Cardiac muscle cell (in vitro differentiated cells and primary cell): ENCODE results near the gene MAP3K6. TPM values are rescaled to one million over a fixed set of nuclear protein-coding genes. Genes with fewer than 3 reads are reported as not detected.
A peak's percentile ranks its signal among the peaks of the same experiment; 100 is the strongest.

Source experiments
- DNase-seq, 2 donors: peaks; one replicate each; pipeline versions ENCODE4 v3.0.0 to v3.0.0-alpha.2; 2010 to 2017; ENCODE audit warnings: low read depth in 1 of 2, low spot score in 1 of 2
- H3K27ac ChIP-seq: fragments of 200-600 bp; sonication (generic); 2 replicates; pipeline ENCODE4 v1.5.1; 2016
- H3K27me3 ChIP-seq: fragments of 200-600 bp; sonication (generic); 2 replicates; pipeline ENCODE4 v1.6.0; 2016; ENCODE audit warnings: control low read depth
- H3K36me3 ChIP-seq: fragments of 200-600 bp; sonication (generic); 2 replicates; pipeline ENCODE4 v1.5.1; 2016; ENCODE audit warnings: control low read depth
- H3K4me1 ChIP-seq: fragments of 200-600 bp; sonication (generic); 2 replicates; pipeline ENCODE4 v1.8.1; 2017; ENCODE audit warnings: low read depth, mild to moderate bottlenecking, mixed run types
- H3K4me3 ChIP-seq: fragments of 200-600 bp; sonication (generic); 2 replicates; pipeline ENCODE4 v1.5.1; 2016; ENCODE audit warnings: mild to moderate bottlenecking
- H3K9me3 ChIP-seq: fragments of 200-600 bp; sonication (generic); 2 replicates; pipeline ENCODE4 v1.5.1; 2017; ENCODE audit warnings: low read depth, mild to moderate bottlenecking, control low read depth
- polyA plus RNA-seq: library from polyadenylated mRNA; unstranded; fragments of >200 nt; fragmentation: Nextera tagmentation; extraction: Ambion mirVana; gene quantifications from 2 replicates; pipeline ENCODE4 v1.2.1, GENCODE V29; 2016
- total RNA-seq: library from RNA; depleted of rRNA; stranded (reverse); fragments of >200 nt; gene quantifications from 2 replicates; pipeline ENCODE4 v1.2.3, GENCODE V29; 2016
- TF ChIP-seq, protein P1 (sequence below): IDR thresholded peaks from 2 replicates; pipeline ENCODE4 v1.5.1; 2012; ENCODE audit warnings: low read depth, mild to moderate bottlenecking, low read length

MAP3K6 gene
- total and polyA plus RNA-seq, 2 experiments from 2014 or later: 13.6 to 17.8 TPM

DNA sequence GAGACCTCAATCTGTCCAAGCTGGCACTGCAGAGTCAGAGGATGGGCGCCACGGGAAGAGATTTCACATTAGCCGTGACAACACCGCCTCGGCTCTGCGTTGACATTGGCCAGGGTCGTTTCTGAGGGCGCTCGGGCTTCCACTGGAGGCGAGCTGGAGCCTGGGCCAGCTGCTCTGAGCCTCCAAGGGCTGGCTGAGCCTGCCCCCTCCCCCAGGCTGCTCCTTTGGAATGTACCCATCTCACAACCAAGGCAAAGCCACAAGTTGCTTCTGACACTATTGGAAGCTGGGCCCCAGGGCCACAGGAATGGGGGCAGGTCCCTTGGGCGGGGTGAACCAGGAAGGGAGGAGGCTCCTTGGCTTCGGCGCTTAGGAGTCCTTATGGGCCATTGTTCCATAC is 38.3 kb upstream of the MAP3K6 start:
- H3K36me3 ChIP-seq: peaks cover 13% of the 10 kb centered on the region
- no peaks in the 10 kb centered on the region for H3K9me3 ChIP-seq
- H3K27ac ChIP-seq: peak overlapping the region; percentile 85
- no peak overlapping the region for H3K4me3 ChIP-seq
- TF ChIP-seq, protein P1, sequence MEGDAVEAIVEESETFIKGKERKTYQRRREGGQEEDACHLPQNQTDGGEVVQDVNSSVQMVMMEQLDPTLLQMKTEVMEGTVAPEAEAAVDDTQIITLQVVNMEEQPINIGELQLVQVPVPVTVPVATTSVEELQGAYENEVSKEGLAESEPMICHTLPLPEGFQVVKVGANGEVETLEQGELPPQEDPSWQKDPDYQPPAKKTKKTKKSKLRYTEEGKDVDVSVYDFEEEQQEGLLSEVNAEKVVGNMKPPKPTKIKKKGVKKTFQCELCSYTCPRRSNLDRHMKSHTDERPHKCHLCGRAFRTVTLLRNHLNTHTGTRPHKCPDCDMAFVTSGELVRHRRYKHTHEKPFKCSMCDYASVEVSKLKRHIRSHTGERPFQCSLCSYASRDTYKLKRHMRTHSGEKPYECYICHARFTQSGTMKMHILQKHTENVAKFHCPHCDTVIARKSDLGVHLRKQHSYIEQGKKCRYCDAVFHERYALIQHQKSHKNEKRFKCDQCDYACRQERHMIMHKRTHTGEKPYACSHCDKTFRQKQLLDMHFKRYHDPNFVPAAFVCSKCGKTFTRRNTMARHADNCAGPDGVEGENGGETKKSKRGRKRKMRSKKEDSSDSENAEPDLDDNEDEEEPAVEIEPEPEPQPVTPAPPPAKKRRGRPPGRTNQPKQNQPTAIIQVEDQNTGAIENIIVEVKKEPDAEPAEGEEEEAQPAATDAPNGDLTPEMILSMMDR: no peak
- peak; percentile 49 to 87 for DNase-seq
- peaks cover 19% of the 10 kb centered on the region for H3K4me1 ChIP-seq
- H3K27me3 ChIP-seq: no peaks in the 10 kb centered on the region

DNA sequence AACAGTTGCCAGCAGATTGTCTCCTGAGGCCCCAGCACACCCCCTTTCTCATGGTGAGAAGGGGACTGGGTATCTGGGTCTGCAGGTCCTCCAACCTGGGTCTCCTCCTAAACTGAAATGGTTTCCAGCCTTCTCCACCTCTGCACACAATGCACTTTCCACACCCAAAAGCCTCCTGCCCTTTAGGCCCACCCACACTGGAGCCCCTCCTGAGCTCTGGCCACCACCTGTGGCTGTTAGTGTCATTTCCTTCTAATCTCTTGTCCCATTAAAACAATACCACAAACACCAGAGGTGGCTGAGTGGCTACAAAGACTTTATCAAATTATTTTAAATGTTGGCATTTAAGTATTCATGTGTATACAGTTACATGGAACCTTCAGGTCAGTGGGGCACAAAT is 37.2 kb upstream of the MAP3K6 start:
- peak overlapping the region; percentile 85 for H3K27ac ChIP-seq
- H3K27me3 ChIP-seq: no peaks in the 10 kb centered on the region

DNA sequence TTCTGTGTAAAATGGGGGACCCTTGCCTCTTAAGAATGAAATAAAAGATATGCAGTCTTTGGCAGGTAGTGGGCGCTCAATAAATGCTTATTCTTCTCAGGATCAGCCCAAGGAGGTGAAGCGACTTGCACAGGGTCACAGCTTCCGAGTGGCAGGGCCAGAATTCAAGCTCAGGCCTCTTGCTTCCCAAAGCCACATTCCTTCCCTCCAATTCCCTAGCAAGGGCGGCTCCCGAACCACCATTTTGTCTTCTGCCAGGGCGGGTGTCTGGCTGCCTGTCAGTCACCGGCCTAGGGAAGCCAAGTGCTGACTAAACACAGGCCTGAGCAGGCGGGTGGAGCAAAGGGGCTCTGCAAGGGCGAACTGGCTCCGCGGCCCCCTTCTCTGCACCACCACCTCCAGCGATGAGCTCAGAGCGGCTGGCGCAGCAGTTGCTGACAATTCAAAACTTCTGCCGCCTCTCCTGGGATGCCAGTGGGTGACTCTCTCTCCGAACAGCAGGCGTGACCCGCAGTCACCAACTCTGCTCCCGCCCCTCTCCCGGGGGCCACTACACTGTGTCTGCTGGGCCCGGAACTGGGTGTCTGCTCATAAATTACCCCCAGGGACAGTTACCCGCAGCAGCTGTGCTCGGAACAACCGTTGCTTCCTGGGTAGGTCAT is 36.4 kb upstream of the MAP3K6 start:
- Histone ChIP-seq H3K27ac (peak overlapping the region; percentile 85), H3K9me3 (no peaks in the 10 kb centered on the region), H3K27me3 (no peaks in the 10 kb centered on the region), H3K4me3 (no peak overlapping the region), H3K36me3 (peaks cover 9% of the 10 kb centered on the region), H3K4me1 (peaks cover 27% of the 10 kb centered on the region)
- TF ChIP-seq, protein P1: peak; percentile 33
- peak; percentile 30 to 56 for DNase-seq

More for the DNA sequence above, 37.2 kb upstream of the MAP3K6 start:
- H3K9me3 ChIP-seq: no peaks in the 10 kb centered on the region
- DNase-seq: no peak
- H3K4me3 ChIP-seq: no peak overlapping the region
- TF ChIP-seq, protein P1: no peak
- peaks cover 26% of the 10 kb centered on the region for H3K4me1 ChIP-seq
- peaks cover 9% of the 10 kb centered on the region for H3K36me3 ChIP-seq

DNA sequence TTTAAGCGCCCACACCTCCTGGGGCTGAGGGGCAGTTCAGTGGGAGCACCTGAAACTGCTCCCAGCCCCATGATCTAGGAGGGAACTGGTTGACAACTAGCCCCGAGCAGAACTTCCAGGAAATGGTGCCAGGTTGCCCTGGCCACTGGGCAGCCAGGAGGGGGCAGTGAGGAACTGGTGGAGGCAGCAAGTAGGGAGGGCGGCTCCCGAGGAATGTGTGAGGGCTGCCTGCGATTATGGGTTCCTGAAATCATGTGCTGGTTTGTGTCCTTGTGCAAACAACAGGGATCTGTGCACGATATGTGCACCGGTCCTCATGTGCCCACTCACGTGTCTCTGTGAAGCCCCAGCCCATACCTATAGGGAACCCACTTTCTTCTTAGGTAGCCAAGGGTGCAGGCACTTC is 35.6 kb upstream of the MAP3K6 start:
- Histone ChIP-seq H3K9me3 (no peaks in the 10 kb centered on the region), H3K4me3 (no peak overlapping the region), H3K27ac (peak overlapping the region; percentile 85), H3K4me1 (peaks cover 27% of the 10 kb centered on the region), H3K36me3 (peaks cover 4% of the 10 kb centered on the region), H3K27me3 (no peaks in the 10 kb centered on the region)
- TF ChIP-seq, protein P1: peak; percentile 63
- DNase-seq: peak; percentile 62 to 77

DNA sequence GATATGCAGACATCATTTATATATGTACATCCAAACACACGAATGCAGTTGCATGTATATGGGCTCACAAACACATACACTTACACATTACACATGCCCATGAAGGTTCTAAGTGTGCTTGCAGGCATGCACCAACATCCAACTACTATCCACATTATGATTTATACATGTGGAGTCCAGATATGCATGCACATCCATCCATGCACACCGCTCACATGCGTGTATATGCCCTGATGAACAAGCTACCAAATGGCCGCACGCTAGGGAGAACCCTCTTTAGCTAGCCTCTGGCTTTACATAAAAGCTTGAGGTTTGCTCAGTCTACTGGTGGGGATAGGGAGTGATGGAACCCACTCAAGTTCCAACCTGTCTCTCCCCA is 34.2 kb upstream of the MAP3K6 start:
- TF ChIP-seq, protein P1: no peak
- Histone ChIP-seq H3K4me1 (peaks cover 28% of the 10 kb centered on the region), H3K27ac (no peak overlapping the region)

More for the DNA sequence above, 34.2 kb upstream of the MAP3K6 start:
- no peak for DNase-seq
- Histone ChIP-seq H3K9me3 (no peaks in the 10 kb centered on the region), H3K27me3 (no peaks in the 10 kb centered on the region), H3K4me3 (no peak overlapping the region), H3K36me3 (no peaks in the 10 kb centered on the region)
